ENCODE data around the gene DICER1.
A peak's percentile ranks its signal among the peaks of the same experiment; 100 is the strongest.
"Not testable (repeated sequence)": the region's sequence is repeated elsewhere in the genome, so short reads cannot be mapped to it uniquely, and the experiment has no call there.

Gene DICER1

GRCh38 chr14:95150910-95151309, 6.4 kb downstream of the DICER1 start:
- DNase-seq (ENCODE audit: insufficient read length, low spot score) (no peak), FAIRE-seq (no peak)

GRCh38 chr14:95149441-95149840, 7.9 kb downstream of the DICER1 start:
- FAIRE-seq (no peak), DNase-seq (ENCODE audit: insufficient read length, low spot score) (no peak)
- TF ChIP-seq POLR2A (IDR thresholded peaks at IDR 0.05; ENCODE audit: low read depth, low read length), result no peak

More at GRCh38 chr14:95150910-95151309, 6.4 kb downstream of the DICER1 start:
- TF ChIP-seq POLR2A (IDR thresholded peaks at IDR 0.05; ENCODE audit: low read depth, low read length), result no peak

DNA sequence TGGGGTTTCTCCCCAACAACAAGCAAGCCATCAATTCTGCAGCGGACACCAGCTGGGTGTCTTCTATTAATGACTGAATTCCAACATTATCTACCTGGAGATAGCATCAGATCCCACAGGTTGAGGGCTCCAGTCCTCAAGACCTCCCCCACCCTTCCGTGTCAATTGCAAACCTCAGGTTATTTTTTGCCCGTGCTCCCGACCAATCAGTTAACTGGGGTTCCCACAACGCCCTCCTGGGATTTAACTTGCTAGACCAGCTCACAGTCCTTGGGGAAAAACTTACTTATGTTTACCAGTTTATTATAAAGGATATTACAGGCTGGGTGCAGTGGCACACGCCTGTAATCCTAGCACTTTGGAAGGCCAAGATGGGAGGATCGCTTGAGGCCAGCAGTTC, 9.7 kb downstream of the DICER1 start:
- FAIRE-seq (no peak), DNase-seq (ENCODE audit: insufficient read length, low spot score) (no peak)
- no peak for TF ChIP-seq POLR2A (IDR thresholded peaks at IDR 0.05; ENCODE audit: low read depth, low read length)

DNA sequence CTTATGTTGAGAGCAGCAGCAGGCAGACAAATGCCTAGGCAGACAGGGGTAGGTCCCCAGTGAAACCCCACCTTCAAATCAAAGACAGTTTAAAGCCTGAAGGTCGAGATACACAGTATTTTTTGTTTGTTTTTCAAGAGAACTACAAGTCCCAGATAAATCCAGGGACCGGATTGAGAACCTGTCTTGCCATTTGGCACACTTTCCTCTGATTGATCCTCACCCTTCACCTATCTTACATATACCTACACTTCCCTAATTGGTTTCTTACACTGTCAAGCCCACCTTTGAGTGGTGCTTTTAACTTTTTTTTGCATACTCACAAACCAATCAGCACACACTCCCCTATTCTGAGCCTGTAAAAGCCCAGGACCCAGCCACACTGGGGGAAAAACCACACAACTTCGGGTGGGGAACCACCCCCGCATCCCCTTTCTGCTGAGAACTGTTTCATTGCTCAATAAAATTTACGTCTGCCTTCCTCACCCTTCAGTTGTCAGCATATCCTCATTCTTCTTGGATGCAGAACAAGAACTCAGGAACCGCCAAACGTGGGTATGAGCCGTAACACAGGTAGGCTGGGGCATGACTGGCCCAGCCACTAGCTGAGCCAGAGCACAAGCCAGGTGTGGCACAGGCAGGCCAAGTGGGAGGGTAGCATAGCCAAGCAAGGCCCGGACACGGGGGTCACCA, 11.1 kb downstream of the DICER1 start:
- no peak for FAIRE-seq

DNA sequence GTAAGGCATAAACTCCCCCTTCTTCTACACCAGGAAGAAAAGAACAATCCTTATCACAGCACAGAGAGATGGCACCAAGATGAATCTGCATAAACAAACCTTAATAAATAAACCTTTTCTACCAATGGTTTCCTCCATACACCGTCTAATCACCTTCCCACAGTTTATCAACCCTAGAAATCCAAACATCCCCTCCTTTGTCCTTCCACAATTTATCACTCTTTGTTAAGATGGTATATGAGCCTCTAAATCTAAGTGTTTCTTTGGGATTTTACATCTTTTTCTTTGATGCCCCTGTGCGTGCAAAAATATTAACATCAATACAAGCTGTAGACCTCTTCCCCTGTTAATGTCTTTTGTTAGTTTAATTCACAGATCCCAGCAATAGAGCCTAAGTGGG, 12.5 kb downstream of the DICER1 start:
- DNase-seq (ENCODE audit: insufficient read length, low spot score), result no peak
- TF ChIP-seq POLR2A (IDR thresholded peaks at IDR 0.05; ENCODE audit: low read depth, low read length), result no peak
- no peak for FAIRE-seq

More for the DNA sequence above, 11.1 kb downstream of the DICER1 start:
- DNase-seq (ENCODE audit: insufficient read length, low spot score), result no peak
- TF ChIP-seq POLR2A (IDR thresholded peaks at IDR 0.05; ENCODE audit: low read depth, low read length), result no peak

DNA sequence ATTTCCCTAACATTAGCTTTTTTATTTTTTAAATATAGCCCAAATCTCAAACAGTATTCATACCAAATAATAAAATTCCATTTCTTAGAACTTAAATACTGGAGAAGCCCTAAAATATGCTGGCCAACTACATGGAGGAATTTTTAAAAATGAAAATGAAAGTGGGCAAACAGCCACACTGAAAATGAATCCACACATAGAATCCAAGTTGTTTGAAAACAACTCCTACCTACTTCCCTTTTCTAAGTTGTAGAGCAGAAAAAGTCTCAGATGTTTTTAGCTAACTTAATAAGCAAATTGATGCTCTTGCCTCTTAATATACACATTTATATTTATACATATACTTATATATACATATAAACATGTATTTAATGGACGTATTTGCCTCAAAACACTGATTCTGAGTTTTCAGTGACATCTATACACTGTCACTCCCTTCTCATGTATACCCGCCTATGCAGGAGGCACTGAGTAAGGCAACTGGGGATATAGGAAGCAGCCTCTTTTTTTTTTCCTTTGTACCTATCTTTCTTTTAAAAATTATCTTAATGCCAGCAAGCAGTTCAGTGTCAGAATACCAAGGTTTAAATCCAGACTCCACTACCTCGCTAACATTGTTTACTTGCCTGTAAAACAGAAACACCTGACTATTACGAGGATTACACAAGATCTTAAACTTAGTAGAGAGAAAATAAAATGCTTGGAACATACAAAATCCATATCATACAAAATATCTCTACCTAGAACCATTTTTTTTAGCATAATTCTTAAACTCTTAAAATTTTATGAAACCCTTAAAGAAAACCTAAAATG, 13.3 kb downstream of the DICER1 start:
- no peak for DNase-seq (ENCODE audit: insufficient read length, low spot score)
- no peak for TF ChIP-seq POLR2A (IDR thresholded peaks at IDR 0.05; ENCODE audit: low read depth, low read length)
- FAIRE-seq, result no peak

GRCh38 chr14:95142208-95142607, 15.1 kb downstream of the DICER1 start:
- no peak for DNase-seq (ENCODE audit: insufficient read length, low spot score)
- TF ChIP-seq POLR2A (IDR thresholded peaks at IDR 0.05; ENCODE audit: low read depth, low read length), result no peak
- FAIRE-seq, result no peak

- FAIRE-seq (no peak), DNase-seq (ENCODE audit: insufficient read length, low spot score) (no peak)
Observed at GRCh38 chr14:95141684-95142083, 15.6 kb downstream of the DICER1 start.

DNA sequence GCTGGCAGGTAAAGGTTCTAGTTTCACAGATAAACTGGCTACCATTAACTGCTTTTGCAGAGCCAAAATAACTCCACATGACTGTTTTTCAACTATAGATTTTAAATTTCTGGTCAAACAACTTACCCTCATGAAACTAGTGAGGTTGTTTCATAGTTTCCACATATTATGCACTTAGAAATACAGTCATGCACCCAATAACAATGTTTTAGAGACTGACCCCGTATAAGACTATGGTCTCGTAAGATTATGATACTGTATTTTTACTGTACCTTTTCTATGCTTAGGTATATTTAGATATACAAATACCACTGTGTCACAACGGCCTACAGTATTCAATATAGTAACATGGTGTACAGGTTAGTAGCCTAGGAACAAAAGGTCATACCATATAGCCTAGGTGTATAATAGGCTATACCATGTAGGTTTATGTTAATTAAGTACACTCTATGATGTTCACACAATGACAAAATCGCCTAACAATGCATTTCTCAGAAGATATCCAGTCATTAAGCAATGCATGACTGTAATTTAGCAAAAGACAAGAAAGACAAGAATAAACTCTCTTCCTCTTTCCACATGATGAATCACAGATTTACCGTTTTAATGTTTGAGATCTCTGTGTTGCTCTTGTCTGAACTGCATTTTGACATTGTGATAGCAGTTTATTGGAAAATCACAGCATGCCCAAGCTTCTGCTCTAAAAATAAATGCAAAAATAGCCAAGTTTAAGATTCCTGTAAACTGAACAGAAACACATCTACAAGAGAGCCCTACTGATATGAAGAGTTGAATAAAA, 17.1 kb downstream of the DICER1 start:
- DNase-seq (ENCODE audit: insufficient read length, low spot score) (no peak), FAIRE-seq (peak; percentile 27)
- TF ChIP-seq POLR2A (IDR thresholded peaks at IDR 0.05; ENCODE audit: low read depth, low read length), result no peak

More at GRCh38 chr14:95141684-95142083, 15.6 kb downstream of the DICER1 start:
- TF ChIP-seq POLR2A (IDR thresholded peaks at IDR 0.05; ENCODE audit: low read depth, low read length), result no peak

GRCh38 chr14:95138876-95139275, 18.5 kb downstream of the DICER1 start:
- no peak for TF ChIP-seq POLR2A (IDR thresholded peaks at IDR 0.05; ENCODE audit: low read depth, low read length)
- FAIRE-seq, result no peak
- no peak for DNase-seq (ENCODE audit: insufficient read length, low spot score)

GRCh38 chr14:95138455-95138854, 18.9 kb downstream of the DICER1 start:
- not testable (repeated sequence) for FAIRE-seq; DNase-seq (ENCODE audit: insufficient read length, low spot score)

DNA sequence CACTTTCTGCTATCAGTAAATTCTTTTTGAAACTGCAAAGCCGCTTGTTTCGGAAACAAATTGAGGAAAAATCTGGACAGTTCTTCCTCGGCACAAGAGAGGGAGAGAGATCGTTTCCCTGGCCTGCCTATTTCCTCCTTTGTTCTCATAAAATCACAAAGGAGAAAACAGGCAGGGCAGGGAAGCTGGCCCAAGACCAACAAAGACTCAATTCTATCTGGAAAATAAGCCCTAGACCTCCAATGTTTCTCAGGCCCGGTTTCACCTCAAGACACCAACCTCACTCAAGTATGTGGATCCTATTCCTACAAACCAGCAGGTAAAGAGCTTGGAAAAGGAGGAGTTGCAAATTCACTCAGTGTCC, 19.5 kb downstream of the DICER1 start:
- TF ChIP-seq POLR2A (IDR thresholded peaks at IDR 0.05; ENCODE audit: low read depth, low read length), result no peak
- DNase-seq (ENCODE audit: insufficient read length, low spot score), result no peak
- no peak for FAIRE-seq

DNA sequence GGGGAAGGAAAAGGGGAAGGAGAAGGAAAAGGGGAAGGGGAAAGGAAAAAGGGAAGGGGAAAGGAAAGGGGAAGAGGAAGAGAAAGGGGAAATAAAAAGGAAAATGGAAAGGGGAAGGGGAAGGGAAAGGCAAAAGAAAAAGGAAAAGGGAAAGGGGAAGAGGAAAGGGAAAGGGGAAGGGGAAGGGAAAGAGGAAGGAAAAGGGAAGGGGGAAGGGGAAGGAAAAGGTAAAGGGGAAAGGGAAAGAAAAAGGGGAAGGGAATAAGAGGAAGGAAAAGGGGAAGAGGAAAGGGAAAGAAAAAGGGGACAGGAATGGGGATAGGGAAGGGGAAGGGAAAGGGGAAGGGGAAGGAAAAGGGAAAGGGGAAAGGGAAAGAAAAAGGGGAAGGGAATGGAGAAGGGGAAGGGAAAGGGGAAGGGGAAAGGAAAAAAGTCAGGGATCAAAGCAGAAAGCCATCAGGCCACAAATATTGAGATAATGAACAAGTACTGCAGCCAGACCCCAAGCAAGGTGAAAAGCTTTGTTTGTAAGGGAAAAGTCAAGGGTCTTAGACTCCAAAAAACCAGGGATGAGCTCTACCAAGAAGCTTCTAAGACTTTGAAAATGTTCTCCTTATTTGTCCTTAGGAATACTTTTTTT, 20.0 kb downstream of the DICER1 start:
- no peak for TF ChIP-seq POLR2A (IDR thresholded peaks at IDR 0.05; ENCODE audit: low read depth, low read length)
- no peak for DNase-seq (ENCODE audit: insufficient read length, low spot score)
- FAIRE-seq, result no peak

DNA sequence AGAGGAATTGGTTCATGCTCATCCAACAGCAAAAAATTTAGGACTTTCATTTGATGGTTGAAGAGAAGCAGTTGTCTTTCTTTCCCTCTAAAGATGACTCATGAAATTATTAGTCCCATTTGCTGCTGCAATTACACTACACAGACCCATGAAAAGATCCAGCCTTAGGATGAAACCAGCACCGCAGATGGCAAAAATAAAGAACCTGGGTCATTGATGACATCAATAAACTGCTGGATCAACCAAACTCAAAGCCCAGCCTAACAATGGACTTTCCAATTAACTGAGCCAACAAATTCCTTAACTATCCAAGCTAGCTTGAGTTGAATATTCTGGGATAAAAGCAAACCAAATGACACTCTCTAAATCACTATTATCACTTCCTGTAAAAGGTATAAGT, 20.7 kb downstream of the DICER1 start:
- DNase-seq (ENCODE audit: insufficient read length, low spot score) (no peak), FAIRE-seq (no peak)
- no peak for TF ChIP-seq POLR2A (IDR thresholded peaks at IDR 0.05; ENCODE audit: low read depth, low read length)
